HG02610 (cell line): Measurements from ENCODE around the gene LYPD6B.

Experiments used
- ATAC-seq: cut with Tn5 transposase; IDR thresholded peaks from one replicate; pipeline ENCODE4 v1.9.1; 2021; ENCODE audit warnings: mild to moderate bottlenecking, moderate library complexity; ENCODE audit not compliant: unreplicated experiment

LYPD6B gene

DNA sequence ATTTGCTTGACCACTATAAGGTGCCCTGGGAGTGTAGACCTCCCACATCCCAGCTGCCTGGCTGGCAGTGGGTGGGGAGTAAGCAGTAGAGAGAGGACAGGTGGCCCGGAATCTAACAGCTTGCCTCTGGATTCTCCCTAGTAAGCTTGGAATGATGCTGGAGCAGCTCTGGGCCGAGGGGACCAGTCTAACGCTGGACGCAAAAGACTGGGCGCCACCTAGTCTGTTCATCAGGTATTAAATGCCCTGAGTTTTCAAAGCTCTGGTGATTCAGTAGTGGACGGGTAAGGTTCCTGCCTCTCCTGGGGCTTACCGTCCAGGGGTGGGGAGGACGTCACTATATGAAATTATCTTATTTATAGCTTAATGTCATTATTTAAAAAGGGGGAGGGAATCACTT lies 648 bp upstream of the LYPD6B start:
- no peak for ATAC-seq

DNA sequence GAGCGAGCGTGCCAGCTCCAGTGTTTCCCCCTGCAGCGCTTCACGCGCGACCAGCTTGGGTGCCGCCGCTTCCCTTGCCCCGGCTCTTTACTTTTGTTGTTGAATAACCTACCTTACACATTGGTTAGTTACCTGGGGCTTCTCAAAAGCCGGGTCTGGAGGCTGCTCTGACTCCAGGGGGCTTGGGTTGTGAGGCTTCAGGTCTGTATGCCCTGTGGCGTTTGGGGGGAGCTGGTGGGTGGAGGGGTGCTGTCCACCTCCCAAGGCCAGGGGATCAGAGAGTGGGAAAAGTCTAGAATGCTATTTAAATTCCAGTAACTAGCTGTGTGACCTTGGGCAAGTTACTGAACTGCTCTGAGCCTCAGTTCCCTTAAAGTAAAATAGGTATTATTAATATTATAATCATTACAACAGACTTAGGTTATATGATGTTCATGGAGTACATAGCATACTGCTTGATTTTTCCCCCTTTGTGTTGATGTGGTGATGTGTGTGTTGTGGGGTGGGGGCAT lies 770 bp downstream of the LYPD6B start:
- no peak for ATAC-seq

DNA sequence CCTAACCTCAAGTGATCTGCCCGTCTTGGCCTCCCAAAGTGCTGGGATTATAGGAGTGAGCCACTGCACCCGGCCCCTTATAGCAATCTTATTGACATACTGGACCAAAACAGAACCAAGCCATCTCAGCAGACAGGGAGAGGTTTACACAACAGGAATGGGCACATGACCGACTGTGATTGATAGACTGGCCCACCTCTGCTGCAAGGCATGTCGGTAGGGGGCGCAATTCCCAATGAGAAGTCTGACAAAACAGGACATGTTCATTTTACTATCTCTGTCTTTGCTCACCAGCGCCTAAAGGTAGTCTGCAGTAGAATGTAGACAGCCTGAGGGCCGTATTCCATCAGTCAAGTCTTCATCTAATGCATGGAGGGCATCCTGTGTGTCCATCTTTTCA lies 2.0 kb downstream of the LYPD6B start:
- ATAC-seq, result no peak

DNA sequence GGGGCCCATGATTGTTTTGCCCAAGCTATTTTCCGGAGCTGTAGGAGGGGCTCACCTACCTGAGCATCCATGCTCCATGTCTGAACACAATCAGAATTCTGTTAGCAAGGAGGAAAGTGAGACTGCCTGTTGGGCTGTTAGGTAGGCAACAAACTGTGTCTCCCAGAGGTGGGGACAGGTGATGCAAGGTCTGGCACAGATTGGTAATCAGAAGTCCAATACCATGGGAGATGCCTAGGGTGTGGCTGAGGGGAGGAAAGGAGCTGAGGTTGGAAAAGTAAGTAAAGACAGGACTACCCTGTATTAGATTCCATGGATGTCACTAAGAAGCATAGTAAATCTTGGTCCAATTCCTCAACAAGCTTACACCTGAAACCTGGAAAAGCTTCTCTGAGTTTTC lies 3.0 kb downstream of the LYPD6B start:
- ATAC-seq, result no peak

GRCh38 chr2:149042881-149043280 lies 4.4 kb downstream of the LYPD6B start:
- ATAC-seq, result no peak

GRCh38 chr2:149044500-149044899 lies 6.0 kb downstream of the LYPD6B start:
- no peak for ATAC-seq

DNA sequence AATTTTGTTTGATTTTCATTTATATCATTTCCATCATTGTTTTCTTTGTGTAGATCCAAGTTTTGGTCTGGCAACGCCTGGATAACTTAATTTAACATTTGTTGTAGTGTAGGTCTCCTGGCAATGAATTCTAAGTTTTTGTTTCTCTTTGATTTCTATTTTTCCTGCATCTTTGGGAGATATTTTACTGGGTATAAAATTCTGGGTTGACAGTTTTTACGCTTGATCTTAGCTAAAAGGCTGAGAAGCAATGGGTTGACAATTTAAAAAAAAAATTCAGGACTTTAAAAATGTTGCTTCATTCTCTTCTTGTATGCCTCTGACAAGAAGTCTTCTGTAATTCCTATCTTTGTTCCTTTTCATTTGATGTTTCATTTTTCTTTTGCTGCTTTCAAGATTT lies 8.6 kb downstream of the LYPD6B start:
- no peak for ATAC-seq

- no peak for ATAC-seq
These were observed 10.6 kb downstream of the LYPD6B start for GRCh38 chr2:149049142-149049541.

GRCh38 chr2:149050188-149050587 lies 11.7 kb downstream of the LYPD6B start:
- ATAC-seq, result peak; percentile 89

DNA sequence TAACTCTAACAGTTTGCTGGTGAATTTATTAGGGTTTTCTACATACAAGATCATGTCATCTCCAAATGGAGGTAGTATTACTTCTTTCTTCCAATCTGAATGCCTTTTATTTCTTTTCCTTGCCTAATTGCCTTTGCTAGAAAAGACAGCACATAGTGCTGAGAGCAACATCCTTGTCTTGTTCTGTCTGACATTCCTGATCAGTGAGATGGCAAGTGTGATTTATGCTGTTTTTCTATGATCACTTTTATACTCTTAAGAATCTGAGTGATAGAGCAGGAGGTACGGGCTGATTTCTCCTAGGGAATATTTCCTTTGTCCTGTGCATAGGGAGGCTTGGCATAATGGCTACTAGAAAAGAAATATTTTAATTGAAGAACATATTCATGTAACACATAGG lies 17.3 kb downstream of the LYPD6B start:
- no peak for ATAC-seq

GRCh38 chr2:149056541-149057255 lies 18.2 kb downstream of the LYPD6B start:
- ATAC-seq, result no peak

DNA sequence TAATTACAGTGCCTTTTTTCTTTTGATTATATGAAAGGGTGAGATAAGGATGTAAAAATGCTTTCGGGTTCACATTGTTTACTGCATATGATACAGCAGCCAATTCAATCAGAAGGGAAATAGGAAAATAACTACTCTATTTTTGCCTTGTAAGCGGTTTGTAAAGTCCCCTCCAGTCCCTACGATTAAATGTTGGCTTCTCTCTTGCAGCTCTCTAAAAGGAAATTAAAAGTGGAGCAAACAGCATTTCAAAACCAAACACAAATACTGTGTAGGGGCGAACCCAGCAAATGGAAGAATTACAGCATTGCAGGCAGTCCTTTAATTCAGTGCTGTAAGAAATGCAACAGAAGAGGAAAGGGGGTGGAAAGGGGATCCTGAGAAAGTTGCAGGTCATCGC lies 18.9 kb downstream of the LYPD6B start:
- ATAC-seq, result no peak

GRCh38 chr2:149058936-149059335 lies 20.4 kb downstream of the LYPD6B start:
- no peak for ATAC-seq

GRCh38 chr2:149059822-149060221 lies 21.3 kb downstream of the LYPD6B start:
- no peak for ATAC-seq

GRCh38 chr2:149061133-149061745 lies 22.7 kb downstream of the LYPD6B start:
- no peak for ATAC-seq

GRCh38 chr2:149062531-149062930 lies 24.0 kb downstream of the LYPD6B start:
- ATAC-seq, result no peak

- ATAC-seq, result no peak
These were observed 24.7 kb downstream of the LYPD6B start for GRCh38 chr2:149063177-149063576.

DNA sequence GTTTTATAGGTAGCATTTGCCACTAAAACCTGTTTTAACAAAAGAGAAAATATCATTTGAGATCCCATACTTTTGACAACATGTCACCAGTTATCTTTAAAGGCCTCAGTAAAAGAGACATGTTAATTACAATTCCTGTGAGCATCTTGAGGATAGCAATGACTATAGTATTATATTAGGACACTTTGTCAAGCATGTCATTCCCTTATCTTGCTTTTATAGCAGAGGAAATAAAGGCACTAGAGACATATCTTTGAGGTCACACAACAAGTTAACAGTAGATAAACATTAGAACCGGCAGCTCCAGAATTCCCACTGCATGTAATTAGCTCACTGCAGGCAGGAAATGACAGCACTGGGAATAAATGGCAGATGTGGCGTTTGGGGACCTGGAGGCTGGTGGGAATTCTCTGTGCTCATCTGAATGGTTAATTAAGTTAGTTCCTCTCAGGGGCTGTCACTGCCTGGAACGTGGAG lies 25.9 kb downstream of the LYPD6B start:
- ATAC-seq, result no peak

DNA sequence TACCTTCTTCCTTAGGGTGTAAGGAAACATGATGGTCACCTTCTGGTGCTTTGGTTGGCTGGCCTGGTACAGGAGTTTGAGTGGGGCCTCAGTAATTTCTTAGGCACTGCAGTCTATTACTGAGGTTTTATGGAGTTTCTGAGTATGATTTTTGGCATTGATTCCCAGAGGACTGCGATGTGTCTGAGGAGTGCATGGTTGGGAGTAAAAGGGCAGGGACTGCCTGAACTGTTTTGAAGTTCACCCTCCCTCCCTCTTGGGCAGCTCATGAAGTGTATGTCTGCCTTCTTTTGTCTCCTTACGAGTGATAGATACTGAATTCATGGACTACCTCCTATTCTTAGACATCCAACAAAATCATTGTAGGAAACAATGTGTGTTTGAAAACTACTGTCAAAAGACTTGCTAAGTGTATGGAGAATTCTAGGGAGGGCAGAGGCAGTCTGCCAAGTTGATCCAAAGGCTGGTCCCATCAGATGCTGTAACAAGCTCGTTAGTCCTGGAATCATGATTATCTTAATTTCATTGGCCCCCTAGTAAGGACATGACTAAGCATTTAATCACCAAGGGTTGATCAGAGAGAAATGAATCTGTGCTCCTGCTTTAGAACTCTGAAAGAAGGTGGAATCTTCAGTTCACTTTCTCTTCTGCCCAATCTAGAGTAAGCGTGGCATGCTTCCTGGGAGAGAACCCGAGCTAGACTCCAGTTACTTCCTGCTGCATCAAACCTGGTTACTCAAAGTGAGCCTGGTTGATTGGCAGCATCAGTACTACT lies 26.5 kb downstream of the LYPD6B start:
- no peak for ATAC-seq

DNA sequence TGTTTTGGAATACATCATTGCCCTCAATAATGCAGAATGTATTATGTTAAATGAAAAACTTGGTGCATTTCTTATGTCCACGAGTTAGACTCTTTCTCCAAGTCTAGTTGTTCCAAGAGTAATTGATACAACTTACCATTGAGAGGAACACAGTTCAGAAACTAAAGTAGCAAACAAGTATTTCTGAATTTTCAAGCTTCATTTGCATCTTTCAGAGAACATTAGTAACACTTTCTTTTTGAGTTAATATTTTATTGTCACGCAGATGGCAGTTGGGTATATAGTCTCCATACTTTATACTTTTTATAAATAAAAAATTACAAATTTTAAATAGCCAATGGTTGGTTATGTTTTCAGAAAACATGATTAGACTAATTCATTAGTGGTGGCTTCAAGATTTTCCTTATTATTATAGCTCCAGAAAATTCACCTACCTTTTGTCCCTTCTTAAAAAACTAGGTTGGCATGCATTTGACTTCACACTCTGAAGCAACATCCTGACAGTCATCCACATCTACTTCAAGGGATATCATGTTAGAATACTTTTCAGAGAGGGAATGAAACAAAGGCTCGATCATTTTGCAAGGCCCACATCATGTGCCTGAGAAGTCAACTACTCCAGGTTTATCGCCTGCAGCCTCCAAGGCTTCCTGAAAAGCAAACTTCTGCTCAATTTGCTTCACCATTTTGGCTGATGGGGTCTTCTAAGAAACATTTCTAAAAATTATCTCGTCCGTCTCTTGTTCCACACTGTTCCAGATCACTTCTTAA lies 29.9 kb downstream of the LYPD6B start:
- no peak for ATAC-seq
